GM18511 (cell line): ENCODE data around the gene PLAGL2.

Source experiments
- ATAC-seq: cut with Tn5 transposase; IDR thresholded peaks from one replicate; pipeline ENCODE4 v1.9.1; 2021; ENCODE audit warnings: mild to moderate bottlenecking, moderate library complexity; ENCODE audit not compliant: unreplicated experiment

The PLAGL2 gene

GRCh38 chr20:32153771-32154170, 53.8 kb downstream of the PLAGL2 start:
- no peak for ATAC-seq

- ATAC-seq, result no peak
Observed at GRCh38 chr20:32153156-32153665, 54.3 kb downstream of the PLAGL2 start.

GRCh38 chr20:32152421-32153155, 55.0 kb downstream of the PLAGL2 start:
- ATAC-seq, result no peak

- no peak for ATAC-seq
Observed at GRCh38 chr20:32150291-32150848, 57.2 kb downstream of the PLAGL2 start.

GRCh38 chr20:32149566-32150170, 57.9 kb downstream of the PLAGL2 start:
- ATAC-seq, result no peak

GRCh38 chr20:32144898-32145662, 62.5 kb downstream of the PLAGL2 start:
- ATAC-seq, result no peak

- no peak for ATAC-seq
Observed at GRCh38 chr20:32142991-32143390, 64.6 kb downstream of the PLAGL2 start.
